Skeletal muscle cell (primary cell): Measurements from ENCODE around the gene STARD10.

ENCODE experiments used
- DNase-seq: peaks from one replicate; pipeline ENCODE4 v3.0.0-alpha.2; 2010; ENCODE audit warnings: low read depth
- H3K4me3 ChIP-seq: 2 replicates; pipeline ENCODE4 v1.5.1; 2011; ENCODE audit warnings: low read depth, mild to moderate bottlenecking, control low read depth, low read length, moderate library complexity

STARD10 gene

GRCh38 chr11:72772059-72772458 is 21.8 kb downstream of the STARD10 start:
- no peak for DNase-seq
- no peak overlapping the region for H3K4me3 ChIP-seq

GRCh38 chr11:72771507-72771906 is 22.3 kb downstream of the STARD10 start:
- DNase-seq, result no peak

GRCh38 chr11:72770799-72771198 is 23.0 kb downstream of the STARD10 start:
- no peak overlapping the region for H3K4me3 ChIP-seq
- DNase-seq, result no peak

More at GRCh38 chr11:72771507-72771906, 22.3 kb downstream of the STARD10 start:
- no peak overlapping the region for H3K4me3 ChIP-seq

DNA sequence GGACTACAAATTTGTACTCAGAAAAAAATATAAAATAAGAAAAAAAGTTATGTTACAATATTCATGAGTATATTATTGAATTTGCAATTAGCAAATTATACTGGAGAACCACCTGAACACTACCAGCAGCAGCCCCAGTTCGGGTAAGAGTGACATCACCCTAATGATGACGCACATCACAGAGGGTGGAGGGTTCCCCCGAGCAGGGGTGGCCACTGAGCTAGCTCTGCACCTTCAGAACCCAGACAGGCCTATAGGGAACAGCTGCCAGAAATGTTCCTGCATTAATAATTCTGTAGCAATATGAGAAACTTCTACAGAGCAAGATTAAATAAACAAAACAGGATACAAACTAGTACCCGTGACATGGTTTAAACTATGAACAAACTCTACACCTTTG is 24.2 kb downstream of the STARD10 start:
- H3K4me3 ChIP-seq, result no peak overlapping the region
- no peak for DNase-seq

DNA sequence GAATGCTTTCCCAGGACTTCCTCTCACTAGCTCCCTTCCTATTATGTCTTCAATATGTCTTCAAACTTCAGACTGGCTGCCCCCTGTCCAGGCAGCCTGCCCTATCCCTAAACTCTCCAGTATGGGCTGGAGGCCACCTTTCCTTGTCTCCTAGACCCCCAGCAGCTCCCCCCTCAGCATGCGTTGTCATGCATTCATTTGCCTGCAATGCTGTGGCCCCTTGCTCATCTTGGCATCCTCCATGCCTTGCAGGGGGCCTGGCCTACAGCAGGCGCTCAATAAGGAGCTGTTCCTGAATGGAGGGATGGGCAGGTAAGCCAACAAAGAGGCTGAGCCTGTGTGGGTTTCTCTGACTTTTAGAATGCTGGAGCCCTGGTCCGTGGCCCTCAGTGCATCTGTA is 25.3 kb downstream of the STARD10 start:
- no peak overlapping the region for H3K4me3 ChIP-seq
- no peak for DNase-seq

DNA sequence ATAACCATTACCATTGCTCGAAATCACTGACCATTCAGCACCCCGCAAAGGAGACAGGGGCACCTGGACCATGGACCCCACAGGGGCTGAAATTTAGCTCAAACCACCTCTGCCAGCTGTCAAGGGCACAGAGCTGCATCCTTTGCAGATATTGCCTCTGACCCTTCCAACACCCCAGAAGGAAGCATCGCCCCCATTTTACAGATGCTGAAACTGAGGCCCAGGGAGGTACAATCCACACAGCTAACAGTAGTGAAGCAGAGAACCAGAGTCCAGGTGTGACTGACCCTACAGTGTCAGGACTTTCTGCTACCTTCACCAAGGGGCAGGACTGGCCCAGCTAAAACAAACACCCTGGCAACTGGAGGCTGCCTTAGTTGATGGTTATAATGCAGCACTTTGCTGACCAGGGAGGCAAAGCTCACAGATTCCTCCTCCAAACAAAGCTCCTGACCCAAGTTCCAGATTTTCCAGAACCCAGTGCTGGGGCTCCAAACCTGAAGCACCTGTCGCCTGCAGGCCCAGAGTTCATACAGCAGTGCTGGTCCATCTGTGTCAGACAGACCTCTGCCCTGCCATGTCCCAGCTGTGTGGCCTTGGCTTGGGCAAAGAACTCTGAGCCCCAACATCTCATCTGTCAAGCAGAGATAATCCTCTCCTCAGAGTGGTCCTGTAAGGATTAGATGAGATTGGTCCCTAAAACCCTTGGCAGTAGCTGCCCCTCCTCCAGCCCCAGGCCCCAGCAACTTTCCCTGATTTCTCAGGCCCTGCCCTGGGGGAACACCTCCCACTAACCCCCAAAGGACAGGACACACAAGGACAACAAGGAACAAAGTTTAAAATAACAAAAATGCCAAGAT is 26.4 kb downstream of the STARD10 start:
- no peak for DNase-seq

DNA sequence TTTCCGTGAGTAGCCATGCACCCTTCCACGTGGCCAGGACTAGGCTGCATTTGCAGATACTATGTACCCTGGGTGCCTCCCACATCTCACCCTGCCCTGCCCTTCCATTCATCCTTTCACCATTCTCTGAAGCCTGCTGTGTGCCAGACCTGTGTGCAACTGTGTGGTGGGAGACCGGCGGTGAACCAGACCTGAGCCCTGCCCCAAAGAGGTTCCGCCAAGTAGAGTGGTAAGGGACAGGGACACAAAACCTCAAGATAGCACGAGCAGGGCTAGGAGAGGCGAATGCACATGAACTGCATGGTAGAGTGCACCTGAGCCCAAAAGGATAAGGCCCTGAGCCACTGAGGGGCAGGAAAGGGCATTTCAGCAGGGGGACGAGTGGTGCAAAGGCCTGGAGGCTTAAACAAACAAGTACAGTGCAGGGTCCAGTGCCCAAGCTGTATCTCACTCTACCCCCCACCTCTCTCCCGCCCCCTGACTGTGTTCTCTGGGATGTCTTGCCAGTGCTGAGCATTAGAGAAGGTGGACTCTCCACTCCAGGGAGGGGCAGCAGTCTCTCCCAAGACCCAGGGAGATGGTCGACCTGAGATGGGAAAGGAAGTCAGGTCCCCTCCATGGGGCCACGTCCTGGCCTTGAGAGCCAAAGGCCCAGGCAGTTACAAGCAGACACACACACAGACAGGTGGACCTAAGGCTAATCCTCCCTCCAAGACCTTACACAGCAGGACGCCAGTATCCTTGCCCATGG is 27.5 kb downstream of the STARD10 start:
- no peak for DNase-seq
- no peak overlapping the region for H3K4me3 ChIP-seq

More for the DNA sequence above, 26.4 kb downstream of the STARD10 start:
- no peak overlapping the region for H3K4me3 ChIP-seq

GRCh38 chr11:72764503-72764902 is 29.3 kb downstream of the STARD10 start:
- no peak for DNase-seq
- no peak overlapping the region for H3K4me3 ChIP-seq

DNA sequence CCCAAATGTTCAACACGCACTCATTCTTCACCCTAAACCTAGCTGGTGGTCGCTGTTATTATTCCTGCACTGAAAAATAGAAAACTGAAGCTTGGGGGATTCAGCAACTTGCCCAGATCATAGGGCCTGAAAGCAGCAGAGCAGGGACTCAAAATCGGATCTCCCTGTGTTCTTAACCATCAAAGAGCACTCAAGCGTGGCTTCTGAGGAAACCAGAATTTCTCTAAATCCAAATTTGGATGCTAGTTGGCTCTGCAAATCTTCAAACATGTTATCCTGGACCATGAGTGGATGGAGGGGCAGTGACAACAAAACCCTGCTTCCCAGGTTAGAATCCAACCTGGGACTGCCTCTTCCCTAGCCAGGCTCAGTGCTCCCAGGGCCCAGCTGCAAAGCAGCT is 30.0 kb downstream of the STARD10 start:
- DNase-seq, result no peak
- H3K4me3 ChIP-seq, result no peak overlapping the region

DNA sequence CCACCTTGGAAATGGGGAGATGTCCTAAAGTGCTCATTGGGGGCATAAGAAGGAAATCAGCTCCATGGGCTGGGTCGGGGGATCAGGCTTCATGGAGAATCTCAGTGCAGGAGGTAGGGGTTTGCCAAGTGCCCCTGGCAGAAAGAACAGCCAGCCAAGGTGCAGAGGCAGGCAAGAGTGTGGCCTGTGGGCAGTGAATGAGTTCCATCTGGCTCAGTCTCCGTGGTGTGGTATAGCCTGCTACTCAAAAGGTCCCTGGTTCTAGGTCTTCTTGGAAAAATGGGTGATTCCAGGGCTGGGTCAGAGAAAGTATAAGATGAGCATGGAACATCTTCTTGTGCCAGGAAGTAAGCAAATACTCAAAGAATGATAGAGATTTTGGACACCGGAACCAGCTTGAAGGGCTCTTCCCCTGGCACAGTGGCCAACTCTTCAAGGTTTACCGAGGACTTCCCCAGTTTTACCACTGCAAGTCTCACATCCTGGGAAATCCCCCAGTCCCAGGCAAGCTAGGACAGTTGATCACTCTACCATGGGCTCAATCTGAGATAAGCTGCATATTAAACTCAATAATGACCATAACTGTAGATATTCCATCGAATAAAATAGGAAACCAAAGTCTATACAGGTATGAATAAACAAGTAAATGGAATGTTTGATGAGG is 31.1 kb downstream of the STARD10 start:
- no peak for DNase-seq
- H3K4me3 ChIP-seq, result no peak overlapping the region

DNA sequence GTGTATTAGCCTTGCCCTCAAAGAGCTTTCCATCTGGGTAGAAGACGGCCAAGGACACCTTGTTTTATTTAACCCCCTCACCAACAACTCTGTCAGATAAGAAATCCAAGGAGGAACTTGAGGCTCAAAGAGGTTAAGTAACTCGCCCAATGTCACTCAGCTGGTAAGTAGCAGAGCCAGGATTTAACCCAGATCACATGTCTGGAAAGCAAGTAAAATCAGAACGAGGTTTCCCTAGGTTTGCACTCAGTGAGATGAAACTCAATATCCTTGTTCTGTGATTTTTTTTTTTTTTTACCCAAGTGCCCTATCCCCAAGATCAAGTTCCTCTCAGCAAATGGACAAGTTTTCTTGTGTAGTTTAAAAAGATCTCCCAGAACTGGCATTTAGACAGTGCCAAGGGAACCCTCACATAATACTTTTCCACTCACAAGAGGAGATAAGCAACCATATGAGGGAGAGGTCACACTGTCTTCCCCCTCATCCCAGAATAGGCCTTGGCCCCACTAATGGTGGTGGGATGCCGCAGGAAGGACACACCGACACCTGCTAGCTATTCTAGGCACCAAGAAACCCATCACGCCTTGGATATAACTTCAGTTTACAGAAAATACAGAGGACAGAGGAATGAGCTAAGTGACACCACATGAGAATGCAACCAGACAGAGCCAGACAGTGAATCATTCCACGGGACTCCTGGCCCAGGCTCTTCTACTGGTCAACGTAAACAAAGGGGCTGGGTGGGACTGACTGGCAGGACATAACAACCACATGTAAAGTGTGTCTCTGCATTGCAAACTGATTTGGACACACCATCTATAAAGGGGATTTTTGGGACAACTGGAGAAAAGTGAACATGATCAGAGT is 33.1 kb downstream of the STARD10 start:
- peak; percentile 27 for DNase-seq
- H3K4me3 ChIP-seq, result no peak overlapping the region

GRCh38 chr11:72759468-72759985 is 34.3 kb downstream of the STARD10 start:
- no peak overlapping the region for H3K4me3 ChIP-seq
- no peak for DNase-seq

GRCh38 chr11:72758690-72759389 is 35.0 kb downstream of the STARD10 start:
- DNase-seq, result peak; percentile 83
- H3K4me3 ChIP-seq, result no peak overlapping the region

- DNase-seq, result no peak
- H3K4me3 ChIP-seq, result no peak overlapping the region
Observed at GRCh38 chr11:72758304-72758689, 35.5 kb downstream of the STARD10 start.

- DNase-seq, result no peak
- H3K4me3 ChIP-seq, result no peak overlapping the region
Observed at GRCh38 chr11:72755713-72756285, 38.0 kb downstream of the STARD10 start.

GRCh38 chr11:72754544-72755155 is 39.2 kb downstream of the STARD10 start:
- no peak overlapping the region for H3K4me3 ChIP-seq
- DNase-seq, result no peak

DNA sequence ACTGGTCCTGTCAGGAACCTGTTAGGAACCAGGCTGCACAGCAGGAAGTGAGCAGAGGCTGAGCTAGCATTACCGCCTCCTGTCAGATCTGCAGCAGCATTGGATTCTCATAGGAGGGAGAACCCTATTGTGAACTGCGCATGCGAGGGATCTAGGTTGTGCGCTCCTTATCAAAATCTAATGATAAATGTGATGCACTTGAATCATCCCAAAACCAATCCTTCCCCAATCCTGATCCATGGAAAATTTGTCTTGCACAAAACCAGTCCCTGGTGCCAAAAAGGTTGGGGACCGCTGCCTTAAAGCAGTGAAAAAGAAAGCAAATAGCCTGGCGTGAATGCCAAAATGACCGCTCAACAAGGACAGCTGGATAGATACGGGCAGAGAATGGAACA is 39.7 kb downstream of the STARD10 start:
- no peak for DNase-seq
- H3K4me3 ChIP-seq, result no peak overlapping the region
